Stimulated activated CD8-positive, alpha-beta memory T cell treated with anti-CD3 and anti-CD28 coated beads, Interleukin-7, amount 100 ng/mL, for 48 hours (primary cell): ENCODE measurements around the gene ZNF331.

Experiments used
- DNase-seq, 2 donors: peaks; one replicate each; pipeline ENCODE4 v3.0.0-alpha.2; 2020; ENCODE audit warnings: low read depth in 1 of 2; ENCODE audit errors: extremely low read depth in 1 of 2

The ZNF331 gene

GRCh38 chr19:53624771-53625545 is 87.0 kb downstream of the ZNF331 start:
- no peak for DNase-seq

- DNase-seq: no peak
Measured at GRCh38 chr19:53626486-53626885, 88.5 kb downstream of the ZNF331 start.

- no peak for DNase-seq
Measured at GRCh38 chr19:53626976-53627375, 89.0 kb downstream of the ZNF331 start.
